ENCODE measurements around the gene SOX4.
"Not testable (repeated sequence)": the region's sequence is repeated elsewhere in the genome, so short reads cannot be mapped to it uniquely, and the experiment has no call there.

Gene SOX4
- total RNA-seq: 1.3 to 2.7 reads per million in 2 donors

DNA sequence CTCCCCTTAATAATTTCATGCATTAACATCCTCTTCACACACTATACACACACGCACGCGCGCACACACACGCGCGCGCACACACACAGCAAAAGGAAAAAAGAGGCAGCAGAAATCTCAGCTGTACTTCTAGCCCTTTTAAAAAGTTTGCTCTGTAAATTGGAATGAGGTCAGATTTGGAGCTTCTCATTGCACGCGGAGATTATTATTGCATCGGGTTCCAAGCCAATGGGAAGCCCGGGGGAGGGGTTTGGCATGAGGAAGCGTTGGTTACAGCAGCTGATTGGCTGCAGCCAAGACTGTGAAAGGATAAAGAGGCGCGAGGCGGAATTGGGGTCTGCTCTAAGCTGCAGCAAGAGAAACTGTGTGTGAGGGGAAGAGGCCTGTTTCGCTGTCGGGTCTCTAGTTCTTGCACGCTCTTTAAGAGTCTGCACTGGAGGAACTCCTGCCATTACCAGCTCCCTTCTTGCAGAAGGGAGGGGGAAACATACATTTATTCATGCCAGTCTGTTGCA lies at the start of gene SOX4:
Gene SOX4 (plus strand): TSS at position 340 of the 515 bp plus-strand sequence. CDS start 784 bp downstream, outside the sequence.
- no peak for DNase-seq

DNA sequence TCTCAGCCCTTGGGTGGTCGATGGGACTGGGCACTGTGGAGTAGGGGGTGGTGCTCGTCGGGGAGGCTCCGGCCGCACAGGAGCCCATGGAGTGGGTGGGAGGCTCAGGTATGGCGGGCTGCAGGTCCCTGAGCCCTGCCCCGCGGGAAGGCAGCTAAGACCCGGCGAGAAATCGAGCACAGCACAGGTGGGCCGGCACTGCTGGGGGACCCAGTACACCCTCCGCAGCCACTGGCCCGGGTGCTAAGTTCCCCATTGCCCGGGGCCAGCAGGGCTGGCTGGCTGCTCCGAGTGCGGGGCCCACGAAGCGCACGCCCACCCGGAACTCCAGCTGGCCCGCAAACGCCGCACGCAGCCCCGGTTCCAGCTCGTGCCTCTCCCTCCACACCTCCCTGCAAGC lies 41.3 kb upstream of the SOX4 start:
- DNase-seq: not testable (repeated sequence)

DNA sequence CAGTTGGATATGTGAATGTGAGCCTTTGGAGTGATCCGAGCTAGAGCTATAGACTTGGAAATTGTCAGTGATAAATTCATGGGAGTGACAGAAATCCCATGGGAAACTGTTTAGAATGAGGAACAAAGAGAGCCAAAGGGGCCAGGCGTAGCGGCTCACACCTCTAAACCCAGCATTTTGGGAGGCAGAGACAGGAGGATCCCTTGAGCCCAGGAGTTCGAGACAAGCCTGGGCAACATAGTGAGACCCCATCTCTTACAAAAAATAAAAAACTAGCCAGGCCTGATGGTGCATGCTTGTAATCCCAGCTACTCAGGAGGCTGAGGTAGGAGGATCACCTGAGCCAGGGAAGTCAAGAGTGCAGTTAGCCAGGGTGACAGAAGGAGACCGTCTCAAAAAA lies 39.3 kb upstream of the SOX4 start:
- no peak for DNase-seq

DNA sequence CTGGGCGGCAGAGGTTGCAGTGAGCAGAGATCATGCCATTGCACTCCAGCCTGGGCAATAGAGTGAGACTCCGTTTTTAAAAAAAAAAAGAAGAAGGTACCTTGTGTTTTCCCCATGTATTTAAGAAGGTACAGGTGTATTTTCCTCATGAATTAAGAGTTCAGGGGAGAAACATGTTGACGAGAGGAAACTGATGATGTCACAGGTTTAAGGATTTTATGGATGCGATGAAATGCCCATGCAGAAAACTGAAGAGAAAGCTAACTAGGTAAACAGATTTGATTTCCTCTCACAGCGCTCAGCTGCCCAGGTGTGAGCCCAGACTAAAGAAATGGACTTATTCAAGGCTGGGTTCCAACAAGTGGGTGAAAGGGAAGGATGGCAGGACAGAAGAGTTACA lies 38.4 kb upstream of the SOX4 start:
- no peak for DNase-seq

DNA sequence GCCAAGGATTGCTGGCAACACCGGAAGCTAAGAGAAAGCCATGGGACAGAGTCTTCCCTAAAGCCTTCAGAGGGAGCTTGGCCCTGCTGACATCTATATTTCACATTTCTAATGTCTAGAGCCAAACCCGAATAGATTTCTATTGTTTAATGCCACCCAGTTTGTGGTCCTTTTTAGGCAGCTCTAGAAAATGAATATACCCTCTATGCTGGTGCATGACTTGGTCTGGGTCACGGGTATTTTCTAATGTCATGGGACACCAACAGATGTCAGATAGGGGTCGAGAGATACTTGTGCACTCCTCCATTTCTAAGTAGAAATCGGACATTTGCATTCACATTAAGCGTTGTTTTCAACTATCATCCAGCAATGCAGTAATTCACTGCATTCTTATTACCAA lies 37.0 kb upstream of the SOX4 start:
- no peak for DNase-seq

DNA sequence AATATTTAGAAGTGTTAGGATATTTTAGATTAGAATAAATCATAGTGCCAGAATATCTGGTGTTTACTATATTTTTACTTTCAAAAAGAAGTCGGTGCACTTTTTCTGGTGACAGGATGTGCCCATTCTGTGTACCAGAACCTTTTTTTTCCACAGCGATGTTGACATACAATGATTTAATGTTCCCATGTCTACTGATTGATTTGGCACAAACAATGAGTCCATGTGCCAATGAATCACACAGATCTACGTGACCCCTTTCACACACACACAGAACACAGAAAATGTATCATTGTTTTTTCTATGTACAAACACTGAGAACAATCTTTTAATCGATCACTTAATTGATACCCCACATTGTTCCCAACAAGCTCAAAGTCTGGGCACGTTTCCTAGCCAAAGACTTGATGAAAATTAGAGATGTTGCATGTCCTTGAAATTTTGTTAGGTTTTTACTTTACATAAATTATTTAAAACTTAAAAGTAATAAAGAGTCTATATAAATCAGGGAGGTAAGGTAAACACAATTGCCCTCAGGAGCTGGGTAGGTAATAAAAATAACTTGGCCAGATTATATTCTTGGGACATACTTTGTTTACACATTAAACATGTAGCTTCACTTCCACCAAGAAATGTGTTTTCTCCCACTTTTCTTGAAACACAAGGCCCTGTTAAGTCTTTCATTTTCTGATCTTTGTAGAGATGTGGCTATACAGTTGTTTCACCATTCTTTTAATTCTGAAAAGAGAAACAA lies 36.4 kb upstream of the SOX4 start:
- DNase-seq: no peak

DNA sequence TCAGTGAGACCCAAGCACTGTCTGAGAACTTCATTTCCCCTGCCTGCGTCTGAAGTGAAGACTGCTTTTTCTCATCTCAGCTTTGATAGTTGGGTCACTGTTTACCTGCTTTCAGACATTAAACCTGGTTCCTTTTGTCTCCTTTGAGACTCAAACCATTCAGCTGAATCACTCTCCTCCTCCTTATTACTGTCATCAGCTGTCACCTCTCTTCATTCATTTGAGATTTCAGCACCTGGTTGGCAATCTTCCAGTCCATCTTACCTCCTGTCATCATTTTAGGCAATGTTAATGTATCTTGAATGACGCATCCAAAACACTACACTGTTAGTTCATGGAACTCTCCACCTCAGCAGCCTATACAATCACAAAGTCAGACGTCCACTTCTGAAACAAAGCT lies 34.3 kb upstream of the SOX4 start:
- no peak for DNase-seq

DNA sequence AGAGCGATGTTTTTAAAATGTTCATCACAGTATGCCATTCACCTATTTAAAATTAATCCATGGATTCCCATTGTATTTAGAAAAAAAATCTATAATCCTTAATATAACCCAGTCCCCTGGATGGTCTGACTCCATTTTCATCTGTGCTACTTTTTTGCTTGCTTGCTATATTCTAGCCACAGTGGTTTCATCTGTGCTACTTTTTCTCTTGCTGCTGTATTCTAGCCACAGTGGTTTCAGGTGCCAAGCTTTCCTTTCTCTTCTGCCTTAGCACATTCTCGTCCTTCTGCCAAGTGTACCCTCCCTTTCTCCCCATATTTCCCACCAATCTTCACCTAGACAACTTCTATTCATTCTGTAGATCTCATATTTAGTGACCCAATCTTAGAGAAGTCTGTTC lies 33.3 kb upstream of the SOX4 start:
- DNase-seq: no peak

DNA sequence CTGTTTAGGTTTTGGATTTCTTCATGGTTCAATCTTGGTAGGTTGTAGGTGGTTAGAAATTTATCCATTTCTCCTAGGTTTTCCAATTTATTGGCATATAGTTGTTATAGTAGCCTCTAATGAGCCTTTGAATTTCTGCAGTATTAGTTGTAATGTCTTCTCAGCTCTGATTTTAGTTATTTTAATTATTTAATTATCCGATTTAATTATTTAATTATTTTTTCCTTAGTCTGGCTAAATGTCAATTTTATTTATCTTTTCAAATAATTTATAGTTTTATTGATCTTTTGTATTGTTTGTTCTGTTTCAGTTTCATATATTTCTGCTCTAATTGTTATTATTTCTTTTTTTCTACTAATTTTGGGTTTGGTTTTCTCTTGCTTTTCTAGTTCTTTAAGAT lies 28.1 kb upstream of the SOX4 start:
- no peak for DNase-seq

DNA sequence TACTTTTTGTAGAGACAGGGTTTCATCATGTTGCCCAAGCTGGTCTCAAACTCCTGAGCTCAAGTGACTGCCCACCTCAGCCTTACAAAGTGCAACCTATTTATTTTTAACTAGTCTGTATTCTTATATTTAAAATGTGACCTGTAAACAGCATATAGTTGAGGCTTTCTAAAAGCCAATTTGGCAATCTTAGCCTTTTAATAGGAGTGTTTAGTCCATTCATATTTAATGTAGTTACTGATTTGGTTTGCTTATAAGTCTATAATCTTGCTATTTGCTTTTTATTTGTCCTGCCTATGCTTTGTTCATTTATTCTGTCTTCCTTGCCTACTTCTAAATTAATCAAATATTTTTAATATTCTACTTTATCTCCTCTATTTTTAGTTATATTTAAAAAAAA lies 15.0 kb upstream of the SOX4 start:
- no peak for DNase-seq

DNA sequence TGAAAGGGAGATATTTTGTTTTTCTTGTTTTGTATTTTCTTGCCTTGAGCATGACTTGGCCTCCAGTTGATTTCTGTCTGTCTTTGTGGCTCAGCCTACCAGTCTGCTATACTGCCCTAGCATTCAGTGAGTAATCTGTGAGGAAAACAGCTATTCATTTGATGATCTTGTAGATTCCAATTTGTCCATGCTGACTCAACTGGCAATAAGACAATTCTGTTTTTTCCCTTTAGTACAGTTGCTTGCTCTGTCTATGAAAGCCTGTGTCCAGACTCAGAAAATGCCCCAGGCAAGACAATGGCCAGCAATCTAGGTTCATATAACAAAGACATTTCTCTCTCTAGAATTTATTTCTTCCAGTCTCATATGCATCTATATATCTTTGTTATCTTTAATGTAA lies 10.9 kb upstream of the SOX4 start:
- DNase-seq: no peak

DNA sequence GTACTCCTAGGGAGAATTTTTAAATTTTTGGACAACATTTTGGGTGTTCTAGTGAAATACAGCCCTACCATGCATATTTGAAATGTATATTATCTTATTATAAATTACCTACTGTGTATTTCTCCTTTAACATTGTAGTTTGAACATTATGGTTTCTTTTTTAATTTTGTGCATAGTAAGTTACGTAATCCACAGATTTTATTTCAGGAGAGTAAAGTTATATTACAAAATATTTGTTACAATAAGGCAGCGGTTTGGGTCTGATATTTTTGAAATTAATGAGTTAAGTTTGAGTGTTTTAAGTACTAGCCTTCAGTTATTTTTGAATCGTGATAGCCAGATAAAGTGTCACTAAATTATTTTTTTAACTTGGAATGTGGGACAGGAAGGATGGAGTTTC lies 7.3 kb upstream of the SOX4 start:
- no peak for DNase-seq

DNA sequence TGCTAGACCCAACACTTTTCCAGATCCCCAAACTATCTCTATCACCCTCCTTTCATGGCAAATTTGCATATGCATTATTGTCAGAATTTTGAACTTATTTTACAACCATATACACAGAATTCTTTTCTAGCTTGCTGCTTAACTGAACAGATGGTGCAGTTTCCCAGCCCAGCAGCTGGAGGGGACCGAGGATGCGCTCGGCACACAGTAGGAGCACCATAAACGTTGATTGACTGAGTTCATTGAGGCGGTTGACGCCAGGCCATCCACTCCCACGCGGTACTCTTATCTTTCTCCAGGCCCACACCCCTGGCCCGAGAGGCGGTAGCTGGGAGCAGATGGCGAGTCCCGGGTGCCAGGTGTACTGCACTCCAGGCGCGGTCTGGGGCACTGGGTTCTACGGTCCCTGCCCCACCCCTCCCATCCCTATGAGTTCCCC lies 6.8 kb upstream of the SOX4 start:
- DNase-seq: no peak

DNA sequence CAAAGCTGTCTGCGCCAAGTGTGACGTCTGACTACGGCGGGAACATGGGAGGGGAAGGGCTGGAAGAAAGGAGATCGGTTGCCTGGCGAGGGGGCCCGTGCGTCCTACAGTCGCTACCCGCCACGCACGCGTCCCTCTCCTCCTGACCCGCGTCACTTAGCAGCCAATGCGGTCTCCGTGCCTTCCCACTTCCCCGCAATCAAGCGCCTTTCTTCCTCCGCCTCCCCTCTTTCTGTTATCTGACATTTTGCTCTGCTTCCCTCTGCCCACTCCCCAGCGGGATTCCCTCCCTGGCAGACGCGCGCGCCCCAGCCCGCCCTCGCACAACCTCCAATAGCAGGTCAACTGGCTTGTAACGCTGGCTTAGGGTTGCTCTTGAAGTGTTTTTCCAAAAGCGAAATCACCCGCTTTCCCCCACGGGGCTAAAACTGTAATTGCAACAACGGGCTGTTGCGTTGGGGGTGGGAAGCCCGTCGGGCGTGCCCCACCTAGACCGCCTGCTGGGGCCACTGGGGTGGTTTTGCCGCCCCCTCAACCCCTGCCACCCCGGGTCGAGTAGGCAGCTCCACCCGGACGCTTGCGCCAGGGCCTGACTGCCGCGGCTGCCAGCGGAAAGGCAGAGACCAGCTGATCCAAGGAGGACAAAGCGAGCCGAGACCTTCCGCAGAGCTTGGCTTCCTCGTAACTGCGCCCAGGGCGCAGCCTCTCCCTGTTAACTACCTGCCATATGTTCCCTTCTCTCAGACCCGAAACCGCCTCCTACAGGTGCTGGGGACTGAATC lies 6.2 kb upstream of the SOX4 start:
- no peak for DNase-seq

DNA sequence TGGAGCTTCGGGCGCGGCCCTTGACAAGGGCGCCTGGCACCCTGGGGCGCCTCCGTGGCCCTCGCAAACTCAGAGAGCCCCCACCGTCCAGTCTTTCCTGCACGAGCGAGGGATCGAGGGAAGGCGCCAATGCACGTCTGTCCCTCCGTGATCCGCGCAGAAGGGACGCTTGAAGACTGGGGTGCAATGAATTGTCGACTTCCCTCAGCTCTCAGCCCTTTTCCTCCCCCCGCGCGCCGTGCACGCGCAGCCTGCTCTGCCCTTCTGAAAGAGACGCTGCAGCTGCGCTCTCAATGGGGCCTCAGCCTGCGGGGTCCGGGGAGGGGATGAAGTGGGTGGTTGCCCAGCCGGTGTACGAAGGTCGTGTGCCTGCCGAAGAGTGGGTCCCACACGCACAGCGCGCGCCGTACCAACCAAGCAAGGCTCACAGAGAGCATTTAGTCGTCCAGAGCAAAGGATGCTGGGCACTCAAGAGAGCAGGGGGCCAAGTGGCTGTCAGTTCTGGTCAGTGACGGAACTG lies 5.5 kb upstream of the SOX4 start:
- no peak for DNase-seq

DNA sequence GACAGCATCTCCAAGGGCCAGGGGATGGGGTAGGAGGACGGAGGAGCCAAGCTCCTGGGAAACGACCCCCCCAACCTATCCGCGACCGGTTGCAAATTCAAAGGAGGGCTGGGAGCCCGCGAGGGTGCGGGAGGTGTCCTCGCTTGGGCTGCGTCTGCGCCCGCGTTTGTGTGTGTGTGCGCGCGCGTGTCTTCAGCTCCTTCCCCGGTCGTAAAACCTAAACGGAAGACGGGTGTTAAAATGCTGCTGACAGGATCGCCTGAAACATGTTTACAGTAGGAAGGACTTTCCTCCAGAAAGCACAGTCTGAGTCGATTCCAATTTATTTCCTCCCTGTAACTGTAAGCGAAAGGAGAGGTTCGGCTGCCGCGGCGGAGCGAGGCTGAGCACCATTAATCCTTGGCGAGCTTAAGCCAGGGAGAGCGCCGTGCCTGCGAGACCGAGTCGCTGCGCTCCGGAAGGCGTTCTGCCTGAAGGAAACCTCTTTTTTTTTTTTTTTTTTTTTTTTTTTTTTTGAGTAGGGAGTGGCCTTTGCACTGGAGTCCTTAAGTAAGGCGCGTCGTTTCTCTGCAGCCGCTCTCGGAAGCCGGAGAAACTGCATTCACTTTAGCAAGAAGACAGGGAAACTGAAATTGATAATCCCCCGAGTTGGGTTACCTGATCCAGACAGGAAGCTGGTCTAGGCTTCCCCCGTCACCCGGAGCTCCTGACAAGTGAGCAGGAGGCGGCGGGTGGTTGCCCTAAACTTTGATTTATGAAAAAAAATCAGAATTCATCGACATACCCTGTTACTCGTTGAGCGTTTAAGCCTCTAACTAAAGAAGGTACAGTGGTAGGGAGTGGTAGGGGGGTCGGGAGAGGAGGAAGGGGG lies 4.8 kb upstream of the SOX4 start:
- no peak for DNase-seq

DNA sequence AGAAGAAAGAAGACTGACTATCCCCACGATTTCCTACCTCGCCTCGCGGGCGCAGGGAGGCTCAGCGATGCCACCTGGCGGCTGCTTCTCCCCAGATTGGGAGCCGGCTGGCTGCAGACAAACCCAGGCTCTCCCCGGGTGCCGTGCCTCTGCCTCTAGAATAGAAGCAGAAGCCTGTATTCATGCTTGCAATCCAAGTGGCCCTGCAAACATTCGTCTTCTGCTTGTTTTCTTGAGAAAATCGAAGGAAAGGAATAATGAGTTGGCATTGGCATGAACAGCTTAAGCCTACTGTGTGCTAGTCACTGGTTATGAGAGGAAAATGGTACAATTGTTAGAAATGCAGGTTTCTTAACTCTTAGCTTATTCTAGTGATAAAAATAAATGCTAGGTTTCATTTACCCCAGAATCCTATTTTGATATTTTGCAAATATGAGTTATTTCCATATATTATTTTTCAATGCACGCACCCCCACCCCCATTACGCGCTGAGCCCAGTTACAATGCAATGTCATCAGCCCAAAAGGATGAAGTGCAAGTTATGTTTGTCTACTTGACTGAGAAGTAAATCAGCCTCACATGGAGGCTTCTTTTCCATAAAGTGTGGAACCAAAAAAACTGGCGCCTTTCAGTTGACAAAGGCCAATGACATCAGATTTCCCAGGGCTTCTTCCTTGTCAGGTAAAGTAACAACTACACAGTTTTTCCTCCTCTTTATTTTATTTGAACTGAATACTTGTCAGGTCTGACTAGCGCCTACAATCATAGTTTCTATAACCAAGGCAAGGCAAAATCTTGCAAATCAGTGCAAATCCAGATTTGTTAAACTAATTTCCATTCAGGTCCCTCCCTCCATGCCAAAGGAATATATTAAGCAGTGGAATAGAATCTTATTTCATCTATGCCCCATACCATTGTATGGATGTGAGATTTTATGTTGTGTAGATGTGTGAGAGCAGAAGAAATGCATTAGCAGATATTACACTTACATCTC lies 3.9 kb upstream of the SOX4 start:
- DNase-seq: peak; percentile 69

DNA sequence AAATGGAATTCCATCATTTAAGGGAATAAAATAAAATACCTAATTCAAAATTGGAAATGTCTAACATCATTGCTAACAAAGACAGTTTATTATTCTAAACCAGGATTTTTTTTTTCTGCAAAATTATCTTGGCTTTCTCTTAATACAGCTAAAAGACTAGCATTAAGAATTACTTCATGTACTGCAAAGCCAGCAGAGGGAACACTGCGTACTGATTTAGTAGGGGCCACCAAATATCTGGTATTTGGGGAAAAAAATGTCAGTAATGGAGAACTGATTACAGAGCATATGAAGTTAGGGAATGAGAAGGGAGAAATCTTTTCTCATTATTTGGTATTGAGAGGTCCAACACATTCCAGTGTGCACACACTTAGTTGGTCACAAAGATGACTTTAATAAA lies 3.2 kb upstream of the SOX4 start:
- no peak for DNase-seq

DNA sequence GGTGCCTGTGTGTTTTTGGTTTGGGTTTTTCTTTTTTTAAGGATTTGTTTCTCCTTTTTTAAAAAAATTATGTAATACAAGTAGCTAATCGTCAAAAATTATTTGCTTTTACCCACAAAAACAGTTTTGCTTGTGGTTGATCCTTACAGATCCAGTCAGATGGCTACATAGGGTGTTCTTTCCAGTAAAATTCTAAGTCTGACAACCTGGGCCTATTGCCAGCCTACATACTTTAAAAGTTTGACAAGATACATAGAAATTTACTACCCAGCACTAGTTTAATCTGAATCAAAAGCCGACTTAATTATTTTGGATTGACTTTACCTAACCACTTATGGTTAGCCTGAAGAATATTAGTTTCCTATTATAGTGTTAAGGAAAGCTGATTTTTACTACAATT lies 2.1 kb upstream of the SOX4 start:
- DNase-seq: no peak

DNA sequence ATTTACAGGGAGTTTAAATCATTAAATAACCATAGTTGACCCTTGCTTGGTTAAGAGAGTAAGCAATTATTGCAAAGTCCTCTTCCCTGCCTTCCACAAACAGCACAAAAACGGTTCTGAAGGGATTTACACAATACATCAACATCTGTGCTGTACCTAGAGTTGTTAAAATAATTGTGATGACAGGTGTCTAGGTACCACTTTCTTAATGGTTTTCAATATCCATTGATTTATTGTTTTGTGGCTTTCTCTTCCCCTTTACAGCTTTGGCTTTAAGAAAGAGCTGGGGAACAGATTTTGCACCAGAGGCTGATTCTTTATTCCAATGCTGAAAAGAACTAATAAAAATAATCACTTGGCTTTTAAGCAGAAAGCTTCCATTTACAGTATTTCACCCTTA lies 598 bp upstream of the SOX4 start:
- DNase-seq: no peak

DNA sequence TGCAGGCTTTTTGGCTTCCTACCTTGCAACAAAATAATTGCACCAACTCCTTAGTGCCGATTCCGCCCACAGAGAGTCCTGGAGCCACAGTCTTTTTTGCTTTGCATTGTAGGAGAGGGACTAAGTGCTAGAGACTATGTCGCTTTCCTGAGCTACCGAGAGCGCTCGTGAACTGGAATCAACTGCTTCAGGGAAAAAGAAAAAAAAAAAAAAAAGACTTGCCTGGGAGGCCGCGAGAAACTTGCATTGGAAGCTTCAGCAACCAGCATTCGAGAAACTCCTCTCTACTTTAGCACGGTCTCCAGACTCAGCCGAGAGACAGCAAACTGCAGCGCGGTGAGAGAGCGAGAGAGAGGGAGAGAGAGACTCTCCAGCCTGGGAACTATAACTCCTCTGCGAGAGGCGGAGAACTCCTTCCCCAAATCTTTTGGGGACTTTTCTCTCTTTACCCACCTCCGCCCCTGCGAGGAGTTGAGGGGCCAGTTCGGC lies 420 bp downstream of the SOX4 start:
- no peak for DNase-seq
